Measurements from ENCODE around the gene CEP192. TPM values are rescaled to one million over a fixed set of nuclear protein-coding genes. Genes with fewer than 3 reads are reported as not detected.

CEP192 gene
- total RNA-seq, 4 donors from 2014 or later = 21.9 to 44.6 (median 36.9) TPM

GRCh38 chr18:13032173-13032572 is 41.0 kb downstream of the CEP192 start:
- Histone ChIP-seq H3K27me3 (no peaks in the 10 kb centered on the region), H3K4me1 (no peaks in the 10 kb centered on the region), H3K36me3 (peaks cover 0 to 37% (median 0%) of the 10 kb centered on the region in 3 donors), H3K4me3 (no peak overlapping the region), H3K27ac (no peak overlapping the region), H3K9me3 (no peaks in the 10 kb centered on the region)
- DNase-seq = no peak
- no peak for TF ChIP-seq POLR2A (IDR thresholded peaks at IDR 0.05)

- Histone ChIP-seq H3K27ac (no peak overlapping the region), H3K27me3 (no peaks in the 10 kb centered on the region), H3K4me3 (no peak overlapping the region), H3K36me3 (peaks cover 0 to 21% (median 0%) of the 10 kb centered on the region in 3 donors), H3K9me3 (no peaks in the 10 kb centered on the region), H3K4me1 (no peaks in the 10 kb centered on the region)
- no peak for TF ChIP-seq CTCF (IDR thresholded peaks at IDR 0.05)
- TF ChIP-seq POLR2A (IDR thresholded peaks at IDR 0.05) = no peak
- no peak for DNase-seq
Observed at GRCh38 chr18:13035249-13035914, 44.2 kb downstream of the CEP192 start.

GRCh38 chr18:13036622-13037320 is 45.6 kb downstream of the CEP192 start:
- Histone ChIP-seq H3K4me1 (no peaks in the 10 kb centered on the region), H3K27ac (no peak overlapping the region), H3K36me3 (peaks cover 0 to 19% (median 0%) of the 10 kb centered on the region in 3 donors), H3K9me3 (no peaks in the 10 kb centered on the region), H3K27me3 (no peaks in the 10 kb centered on the region), H3K4me3 (no peak overlapping the region)
- no peak for DNase-seq
- TF ChIP-seq CTCF (IDR thresholded peaks at IDR 0.05) (no peak), POLR2A (IDR thresholded peaks at IDR 0.05) (no peak)

GRCh38 chr18:13039806-13040205 is 48.6 kb downstream of the CEP192 start:
- Histone ChIP-seq H3K4me3 (no peak overlapping the region), H3K9me3 (no peaks in the 10 kb centered on the region)
- DNase-seq = no peak

GRCh38 chr18:13043066-13043465 is 51.9 kb downstream of the CEP192 start:
- TF ChIP-seq POLR2A (IDR thresholded peaks at IDR 0.05) = no peak
- no peak for TF ChIP-seq CTCF (IDR thresholded peaks at IDR 0.05)
- H3K27me3 ChIP-seq = no peaks in the 10 kb centered on the region
- no peak for DNase-seq

More at GRCh38 chr18:13039806-13040205, 48.6 kb downstream of the CEP192 start:
- peaks cover 0 to 34% (median 0%) of the 10 kb centered on the region in 3 donors for H3K36me3 ChIP-seq
- TF ChIP-seq CTCF (IDR thresholded peaks at IDR 0.05) = no peak
- no peak for TF ChIP-seq POLR2A (IDR thresholded peaks at IDR 0.05)
- no peak overlapping the region for H3K27ac ChIP-seq
- H3K4me1 ChIP-seq = no peaks in the 10 kb centered on the region
- H3K27me3 ChIP-seq = no peaks in the 10 kb centered on the region

GRCh38 chr18:13048061-13048595 is 57.0 kb downstream of the CEP192 start:
- peaks cover 0 to 59% (median 0%) of the 10 kb centered on the region in 3 donors for H3K36me3 ChIP-seq
- TF ChIP-seq POLR2A (IDR thresholded peaks at IDR 0.05) (no peak), CTCF (IDR thresholded peaks at IDR 0.05) (no peak)

More at GRCh38 chr18:13043066-13043465, 51.9 kb downstream of the CEP192 start:
- Histone ChIP-seq H3K9me3 (no peaks in the 10 kb centered on the region), H3K36me3 (peaks cover 0 to 41% (median 0%) of the 10 kb centered on the region in 3 donors), H3K27ac (no peak overlapping the region), H3K4me3 (no peak overlapping the region), H3K4me1 (no peaks in the 10 kb centered on the region)

More at GRCh38 chr18:13048061-13048595, 57.0 kb downstream of the CEP192 start:
- Histone ChIP-seq H3K27me3 (no peaks in the 10 kb centered on the region), H3K4me3 (no peak overlapping the region), H3K9me3 (no peaks in the 10 kb centered on the region), H3K27ac (no peak overlapping the region), H3K4me1 (no peaks in the 10 kb centered on the region)
- no peak for DNase-seq
